Rectal smooth muscle tissue (tissue), 1 donor: ENCODE data around the gene ZBTB20.
A peak's percentile ranks its signal among the peaks of the same experiment; 100 is the strongest.

Experiments
- H3K27ac ChIP-seq: one replicate; pipeline ENCODE4 v1.7.0; 2013; ENCODE audit warnings: low read depth, low read length, inconsistent platforms
- H3K27me3 ChIP-seq: one replicate; pipeline ENCODE4 v1.7.0; 2013; ENCODE audit warnings: low read length; ENCODE audit not compliant: control insufficient read depth, insufficient read depth
- H3K36me3 ChIP-seq: one replicate; pipeline ENCODE4 v1.7.0; 2013; ENCODE audit warnings: low read length; ENCODE audit not compliant: control insufficient read depth, insufficient read depth
- H3K4me1 ChIP-seq: one replicate; pipeline ENCODE4 v1.7.0; 2013; ENCODE audit warnings: low read length; ENCODE audit not compliant: control insufficient read depth, insufficient read depth
- H3K4me3 ChIP-seq: one replicate; pipeline ENCODE4 v1.7.0; 2013; ENCODE audit warnings: low read length
- H3K9ac ChIP-seq: one replicate; pipeline ENCODE4 v1.7.0; 2013; ENCODE audit warnings: low read length

ZBTB20 gene

DNA sequence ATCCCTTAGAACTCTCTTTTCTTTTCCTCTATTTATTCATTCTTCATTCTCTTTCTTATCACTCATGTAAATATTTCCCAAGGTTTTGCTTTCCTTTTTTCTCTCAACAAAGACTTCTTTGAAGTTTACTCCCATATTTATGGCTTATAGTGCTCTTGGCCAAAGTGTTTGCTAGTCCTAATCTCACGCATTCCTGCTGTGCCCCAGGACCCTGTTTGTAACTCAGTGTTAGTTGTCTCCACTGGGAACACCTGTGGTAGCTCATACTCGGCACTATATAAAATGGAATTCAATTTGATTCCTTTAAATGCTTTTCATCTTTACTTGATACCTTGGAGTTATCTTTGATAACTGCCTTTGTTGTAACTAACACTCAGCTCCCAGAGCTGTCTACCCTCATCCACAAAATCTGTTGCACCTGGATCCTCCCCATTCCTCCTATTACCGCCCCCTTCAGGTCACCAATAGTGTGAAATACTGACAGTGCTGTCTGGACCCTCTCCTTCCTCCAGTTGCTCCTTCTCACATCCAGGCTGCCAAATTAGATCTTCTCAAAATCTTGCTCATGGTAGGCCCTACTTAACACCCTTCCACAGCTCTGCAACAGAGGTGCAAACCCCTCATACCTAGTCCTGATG lies 776.4 kb downstream of the ZBTB20 start:
- H3K4me3 ChIP-seq: no peak overlapping the region
- no peaks in the 10 kb centered on the region for H3K27me3 ChIP-seq
- no peak overlapping the region for H3K27ac ChIP-seq
- H3K4me1 ChIP-seq: peaks cover 8% of the 10 kb centered on the region
- H3K9ac ChIP-seq: no peak overlapping the region
- no peaks in the 10 kb centered on the region for H3K36me3 ChIP-seq

DNA sequence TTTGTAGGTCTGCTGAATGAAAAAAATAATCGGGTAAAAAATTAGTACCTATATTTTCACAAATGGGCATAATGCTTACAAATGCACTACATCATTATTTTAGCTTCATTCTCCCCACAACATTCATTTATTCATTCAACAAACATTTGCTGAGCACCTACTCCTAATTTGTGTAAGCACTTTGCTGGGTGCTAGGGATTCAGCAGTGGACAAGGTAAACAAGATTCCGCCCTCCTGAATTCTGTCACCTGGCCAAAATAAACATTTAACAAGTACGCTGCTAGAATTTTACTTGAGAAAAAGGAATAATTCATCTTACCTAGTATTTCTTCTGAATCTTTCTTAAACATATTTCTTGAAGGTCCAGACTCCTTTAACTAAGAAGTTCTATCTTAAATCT lies 781.2 kb downstream of the ZBTB20 start:
- Histone ChIP-seq H3K27me3 (no peaks in the 10 kb centered on the region), H3K27ac (no peak overlapping the region), H3K4me1 (peaks cover 8% of the 10 kb centered on the region), H3K36me3 (no peaks in the 10 kb centered on the region), H3K9ac (no peak overlapping the region), H3K4me3 (no peak overlapping the region)

DNA sequence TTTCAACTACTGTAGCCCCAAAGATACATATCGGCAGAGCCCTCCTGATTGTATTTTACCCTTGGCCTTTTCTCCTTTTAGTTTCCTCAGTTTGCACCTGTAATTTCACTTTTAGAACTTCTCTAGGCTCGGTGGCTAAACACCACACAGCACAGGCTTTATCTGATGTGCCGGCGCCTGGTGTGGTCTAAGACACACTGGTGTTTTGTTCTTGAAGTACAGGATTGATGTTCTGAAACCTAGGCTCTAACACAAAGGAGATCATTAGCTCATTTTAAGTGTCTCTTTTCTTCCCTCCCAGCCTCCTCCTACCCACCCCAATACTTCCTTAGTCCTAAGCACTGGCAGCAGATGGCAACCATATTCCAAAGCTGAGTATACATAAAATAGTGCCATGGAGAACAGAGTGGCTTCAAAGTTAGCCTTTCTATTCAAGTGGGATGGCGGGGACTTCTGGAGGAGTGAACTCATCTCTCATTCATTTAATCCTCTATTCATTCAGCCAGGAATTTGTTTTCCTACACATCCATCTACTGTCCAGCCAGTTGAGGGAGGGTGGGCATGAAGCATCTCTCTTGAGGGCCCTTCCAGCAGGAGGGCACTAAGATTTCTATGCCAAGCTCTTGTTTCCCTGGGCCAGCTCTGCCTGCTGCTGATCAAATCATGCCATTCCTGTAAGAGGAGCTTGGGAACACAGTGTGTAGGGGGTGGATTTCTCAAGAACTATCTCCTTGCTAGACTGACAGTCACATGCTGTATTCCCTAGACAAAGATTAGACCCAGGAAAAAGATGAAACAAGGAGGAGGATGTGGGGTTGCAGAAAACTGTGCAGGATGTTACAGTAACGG lies 782.1 kb downstream of the ZBTB20 start:
- Histone ChIP-seq H3K4me1 (peaks cover 5% of the 10 kb centered on the region), H3K9ac (no peak overlapping the region), H3K27ac (no peak overlapping the region), H3K27me3 (no peaks in the 10 kb centered on the region), H3K4me3 (no peak overlapping the region), H3K36me3 (no peaks in the 10 kb centered on the region)

DNA sequence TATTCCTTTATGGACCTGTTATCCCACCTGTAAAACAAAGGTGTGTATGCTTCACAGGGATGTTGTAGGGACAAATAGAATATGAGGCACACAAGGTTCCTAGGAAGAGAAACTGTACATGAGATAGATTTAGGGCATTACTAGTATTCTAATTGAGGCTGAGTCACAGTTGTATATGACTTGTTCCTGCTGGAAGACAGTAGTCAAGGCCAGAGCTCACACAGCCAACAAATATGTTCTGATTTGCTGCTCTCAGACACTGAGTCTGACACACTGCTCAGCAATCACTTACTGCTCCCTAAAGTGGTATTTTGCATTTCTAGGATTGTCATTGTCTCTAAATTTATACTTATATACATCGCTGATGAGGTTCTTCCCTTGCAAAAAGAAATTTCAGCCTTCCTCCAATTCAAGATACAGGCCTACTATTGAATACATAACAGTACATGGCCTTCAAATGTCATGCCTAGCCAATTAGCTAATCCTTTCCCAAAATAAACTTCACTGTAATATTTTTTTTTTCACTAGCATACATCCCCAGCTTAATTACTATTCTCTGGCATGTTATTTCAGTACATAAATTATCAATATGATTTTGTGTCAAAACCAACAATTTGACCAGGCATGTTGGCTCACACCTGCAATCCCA lies 783.4 kb downstream of the ZBTB20 start:
- Histone ChIP-seq H3K4me3 (no peak overlapping the region), H3K27me3 (no peaks in the 10 kb centered on the region), H3K9ac (no peak overlapping the region), H3K36me3 (no peaks in the 10 kb centered on the region), H3K4me1 (peaks cover 5% of the 10 kb centered on the region), H3K27ac (peak overlapping the region; percentile 15)

DNA sequence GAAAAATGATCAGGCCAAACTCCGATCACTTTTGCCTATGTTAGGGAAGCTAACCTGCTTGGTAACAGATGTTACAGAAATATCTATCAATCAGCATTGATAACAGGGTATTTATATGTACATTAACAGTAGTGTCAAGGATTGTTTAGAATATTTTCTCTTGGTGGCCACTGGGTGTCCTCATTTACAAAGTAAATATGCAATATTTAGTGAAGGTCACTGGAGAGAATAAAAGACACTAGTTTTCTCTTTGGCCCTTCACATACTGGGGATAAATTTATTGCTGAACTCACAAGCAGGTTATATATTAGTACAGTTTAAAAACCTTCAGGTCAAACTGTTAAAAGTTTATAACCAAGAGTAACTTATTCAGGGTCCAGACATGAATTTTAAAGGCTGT lies 784.3 kb downstream of the ZBTB20 start:
- Histone ChIP-seq H3K36me3 (no peaks in the 10 kb centered on the region), H3K27me3 (no peaks in the 10 kb centered on the region), H3K9ac (no peak overlapping the region), H3K27ac (no peak overlapping the region), H3K4me1 (peaks cover 5% of the 10 kb centered on the region), H3K4me3 (no peak overlapping the region)

DNA sequence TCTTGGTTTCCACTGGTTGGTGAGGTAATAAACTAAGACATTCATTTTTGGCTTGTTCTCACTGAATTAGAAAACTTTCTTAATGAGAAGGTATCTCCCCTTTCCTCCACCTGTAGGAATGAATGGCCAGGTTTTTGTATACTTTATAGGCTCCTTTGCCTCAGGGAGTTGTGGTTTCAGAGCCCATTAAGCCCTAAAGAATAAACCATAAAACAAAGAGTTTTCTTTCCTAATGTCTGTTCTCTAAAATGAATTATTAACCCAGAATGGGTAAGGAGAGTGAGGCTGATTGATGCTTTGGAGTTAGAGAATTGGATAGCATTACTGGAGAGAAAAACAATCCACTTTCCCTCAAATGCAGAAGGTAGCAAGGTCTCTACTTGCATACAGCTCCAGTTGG lies 785.7 kb downstream of the ZBTB20 start:
- Histone ChIP-seq H3K4me3 (no peak overlapping the region), H3K36me3 (no peaks in the 10 kb centered on the region), H3K9ac (no peak overlapping the region), H3K4me1 (peaks cover 5% of the 10 kb centered on the region), H3K27me3 (no peaks in the 10 kb centered on the region), H3K27ac (no peak overlapping the region)

DNA sequence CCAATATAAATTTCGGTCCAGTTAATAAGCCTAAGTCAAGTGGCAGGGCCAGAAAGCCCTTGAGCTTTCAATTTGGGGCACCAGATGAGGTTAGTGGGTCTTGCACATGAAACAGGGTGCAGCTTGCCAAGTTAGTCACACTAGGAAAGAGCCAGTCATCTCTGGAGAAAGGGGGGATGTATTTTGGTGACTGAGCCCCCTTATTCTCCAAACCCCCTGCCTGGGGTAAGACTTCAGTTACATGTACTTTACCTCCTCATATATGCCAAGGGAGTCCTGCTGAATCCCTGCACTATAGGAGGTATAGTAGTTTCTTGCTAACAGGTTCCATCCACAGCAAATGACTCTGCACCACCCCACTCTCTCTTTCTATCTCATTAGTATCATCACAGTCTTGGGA lies 790.6 kb downstream of the ZBTB20 start:
- Histone ChIP-seq H3K36me3 (peaks cover 3% of the 10 kb centered on the region), H3K27ac (no peak overlapping the region), H3K4me1 (no peaks in the 10 kb centered on the region), H3K4me3 (no peak overlapping the region), H3K27me3 (no peaks in the 10 kb centered on the region), H3K9ac (no peak overlapping the region)

DNA sequence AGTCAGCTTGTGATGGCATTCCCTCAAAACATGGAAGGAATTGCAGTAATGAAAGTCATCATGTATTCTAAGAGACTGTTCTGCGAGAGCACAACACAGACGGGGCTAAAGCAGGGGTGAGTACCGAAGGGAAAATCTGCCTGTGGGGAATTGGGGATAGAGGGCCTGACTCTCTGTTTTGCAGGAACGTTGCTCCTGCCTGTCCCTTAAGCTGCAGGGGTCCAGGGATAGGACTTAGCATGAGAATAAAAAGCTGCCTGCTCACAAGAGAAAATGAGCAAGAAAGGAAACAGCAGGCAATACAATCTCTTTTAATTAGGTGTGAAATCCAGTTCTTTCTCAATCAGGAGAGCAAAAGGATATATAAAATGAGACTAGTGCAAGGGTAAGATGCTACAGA lies 791.0 kb downstream of the ZBTB20 start:
- Histone ChIP-seq H3K4me1 (no peaks in the 10 kb centered on the region), H3K27me3 (no peaks in the 10 kb centered on the region), H3K4me3 (no peak overlapping the region), H3K9ac (no peak overlapping the region), H3K36me3 (peaks cover 6% of the 10 kb centered on the region), H3K27ac (no peak overlapping the region)

DNA sequence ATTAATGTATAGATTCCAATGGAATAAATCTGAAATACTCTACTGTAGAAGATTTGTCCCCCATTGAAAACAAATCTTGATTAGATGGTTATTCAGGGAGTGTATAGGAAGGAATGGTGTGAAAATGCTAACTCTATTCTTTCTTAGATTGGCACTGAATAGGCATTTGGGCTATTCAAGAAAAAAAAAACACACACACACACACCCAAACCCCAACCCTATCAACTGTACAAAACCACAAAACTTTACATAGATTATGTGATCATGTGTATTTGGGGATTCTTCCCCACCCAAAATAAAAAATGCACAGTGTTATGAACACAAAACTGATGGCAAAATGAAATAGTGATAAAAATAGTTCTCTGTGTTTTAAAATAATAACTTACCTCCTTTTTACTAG lies 791.4 kb downstream of the ZBTB20 start:
- Histone ChIP-seq H3K27ac (no peak overlapping the region), H3K27me3 (no peaks in the 10 kb centered on the region)

DNA sequence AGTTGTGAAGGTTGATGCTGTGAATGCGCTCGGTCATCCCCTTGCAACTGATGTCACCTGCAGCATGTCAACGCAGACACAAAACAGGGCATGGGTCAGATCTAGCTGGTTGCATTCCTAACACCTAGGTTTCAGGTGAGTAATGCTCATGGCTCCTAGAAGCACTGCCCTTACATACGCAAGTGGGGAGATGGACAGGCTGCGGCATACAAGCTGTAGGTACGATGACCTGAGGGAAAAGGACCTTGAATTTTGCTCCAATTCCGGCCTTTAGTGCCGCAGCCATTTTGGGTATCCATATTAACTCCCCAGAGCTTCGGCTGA lies 795.3 kb downstream of the ZBTB20 start:
- no peaks in the 10 kb centered on the region for H3K4me1 ChIP-seq
- no peak overlapping the region for H3K4me3 ChIP-seq
- no peak overlapping the region for H3K9ac ChIP-seq
- no peak overlapping the region for H3K27ac ChIP-seq
- H3K27me3 ChIP-seq: no peaks in the 10 kb centered on the region
- H3K36me3 ChIP-seq: peaks cover 15% of the 10 kb centered on the region

More for the DNA sequence above, 791.4 kb downstream of the ZBTB20 start:
- H3K9ac ChIP-seq: no peak overlapping the region
- H3K36me3 ChIP-seq: peaks cover 10% of the 10 kb centered on the region
- H3K4me3 ChIP-seq: no peak overlapping the region
- H3K4me1 ChIP-seq: no peaks in the 10 kb centered on the region

DNA sequence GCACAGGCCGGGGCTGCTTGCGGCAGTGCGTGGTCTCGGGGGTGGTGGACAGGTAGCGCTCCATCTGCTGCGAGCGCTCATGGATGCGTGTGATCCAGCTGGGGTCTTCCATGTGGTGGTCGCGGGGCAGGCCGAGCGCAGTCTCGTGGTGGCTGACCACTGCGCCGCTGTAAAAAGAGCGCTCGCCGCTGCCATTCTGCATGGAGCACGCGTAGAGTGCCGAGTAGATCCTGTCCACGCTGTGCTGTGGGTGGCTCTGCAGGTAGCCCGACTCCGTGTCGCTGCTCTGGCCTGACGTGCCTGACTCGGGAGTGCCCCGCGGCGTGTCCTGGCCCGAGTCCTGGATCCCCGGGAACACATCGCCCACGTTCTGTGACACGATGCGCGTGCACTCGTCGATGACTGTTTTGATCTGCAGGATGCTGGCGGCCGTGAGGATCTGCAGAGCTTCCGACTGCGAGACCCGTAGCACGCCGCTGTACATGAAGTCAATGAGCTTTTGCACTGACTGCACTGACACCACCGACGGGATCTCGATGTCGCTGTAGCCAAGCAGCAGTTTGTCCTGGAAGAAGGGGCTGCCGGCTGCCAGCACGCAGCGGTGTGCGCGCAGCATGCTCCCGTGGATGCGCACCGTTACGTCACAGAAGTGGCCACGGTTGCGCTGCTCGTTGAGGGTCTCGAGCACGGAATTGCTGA lies 795.8 kb downstream of the ZBTB20 start:
- peaks cover 15% of the 10 kb centered on the region for H3K36me3 ChIP-seq

DNA sequence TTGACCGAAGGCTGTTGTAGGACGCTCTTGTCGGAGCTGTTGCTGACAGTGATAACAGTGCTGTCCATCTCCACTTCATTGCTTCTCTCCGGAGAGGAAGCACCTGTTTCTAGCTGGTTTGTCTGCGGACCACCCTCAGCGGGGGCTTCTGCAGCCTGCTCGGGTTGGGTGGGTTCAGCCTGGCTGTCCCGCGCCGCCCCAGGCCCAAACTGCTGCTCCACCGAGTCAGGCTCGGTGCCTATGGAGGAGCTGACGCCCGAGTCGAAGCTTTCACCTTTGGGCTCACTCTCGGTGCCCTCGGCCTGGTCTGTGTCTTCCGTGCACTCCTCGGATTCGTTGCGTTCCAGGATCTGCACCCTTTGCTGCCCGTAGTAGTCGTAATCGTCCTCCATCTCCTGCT lies 796.4 kb downstream of the ZBTB20 start:
- Histone ChIP-seq H3K36me3 (peaks cover 15% of the 10 kb centered on the region), H3K27ac (no peak overlapping the region), H3K4me1 (no peaks in the 10 kb centered on the region), H3K4me3 (no peak overlapping the region), H3K27me3 (no peaks in the 10 kb centered on the region), H3K9ac (no peak overlapping the region)

More for the DNA sequence above, 795.8 kb downstream of the ZBTB20 start:
- Histone ChIP-seq H3K4me1 (no peaks in the 10 kb centered on the region), H3K4me3 (no peak overlapping the region), H3K9ac (no peak overlapping the region), H3K27me3 (no peaks in the 10 kb centered on the region), H3K27ac (no peak overlapping the region)
